Activated CD8-positive, alpha-beta memory T cell treated with anti-CD3 and anti-CD28 coated beads, Interleukin-2, amount 50 U/mL, for 4 hours (primary cell): ENCODE measurements around the gene LRRC36.

Experiments
- DNase-seq: peaks from one replicate; pipeline ENCODE4 v3.0.0-alpha.2; 2020

LRRC36 gene

GRCh38 chr16:67296420-67296819, 30.2 kb upstream of the LRRC36 start:
- no peak for DNase-seq

DNA sequence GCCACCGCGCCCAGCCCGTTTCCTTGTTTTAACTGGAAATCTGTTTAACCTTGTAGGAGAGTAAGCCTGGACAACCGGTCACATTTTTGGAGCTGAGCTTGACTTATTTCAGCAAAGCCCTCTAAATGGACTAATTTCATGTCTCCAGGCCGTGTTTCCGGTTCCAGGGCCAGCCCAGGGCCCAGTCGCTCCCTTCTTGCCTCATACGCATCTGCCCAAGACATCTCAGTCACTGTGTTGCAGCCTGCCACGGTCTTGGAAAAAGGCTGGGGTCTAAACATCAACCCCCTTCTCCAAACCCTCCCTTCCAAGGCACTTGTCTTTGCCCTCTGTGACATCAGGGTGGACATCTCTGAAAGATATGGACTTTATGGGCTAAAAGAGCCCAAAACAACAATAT, 28.3 kb upstream of the LRRC36 start:
- no peak for DNase-seq

DNA sequence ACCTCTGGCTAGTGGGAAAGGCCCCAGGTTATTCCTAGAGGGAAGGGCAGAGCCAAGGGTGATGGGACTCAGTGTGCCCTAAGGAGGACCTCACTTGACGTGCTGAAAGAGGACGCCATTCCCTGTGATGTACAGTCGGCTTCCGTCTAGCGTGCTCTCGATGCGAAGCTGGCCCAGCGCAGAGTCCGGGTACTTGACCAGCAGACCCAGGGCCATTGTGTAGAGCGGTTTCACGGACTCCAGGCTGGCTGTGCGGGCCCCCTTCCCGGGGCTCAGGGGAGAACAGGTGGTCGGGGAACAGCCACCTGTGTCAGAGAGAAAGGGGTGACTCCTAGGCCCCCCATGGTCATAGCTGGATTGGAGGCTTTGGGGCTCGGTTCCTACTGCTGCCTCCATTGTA, 27.3 kb upstream of the LRRC36 start:
- DNase-seq: no peak

GRCh38 chr16:67301080-67301782, 25.4 kb upstream of the LRRC36 start:
- DNase-seq: no peak

DNA sequence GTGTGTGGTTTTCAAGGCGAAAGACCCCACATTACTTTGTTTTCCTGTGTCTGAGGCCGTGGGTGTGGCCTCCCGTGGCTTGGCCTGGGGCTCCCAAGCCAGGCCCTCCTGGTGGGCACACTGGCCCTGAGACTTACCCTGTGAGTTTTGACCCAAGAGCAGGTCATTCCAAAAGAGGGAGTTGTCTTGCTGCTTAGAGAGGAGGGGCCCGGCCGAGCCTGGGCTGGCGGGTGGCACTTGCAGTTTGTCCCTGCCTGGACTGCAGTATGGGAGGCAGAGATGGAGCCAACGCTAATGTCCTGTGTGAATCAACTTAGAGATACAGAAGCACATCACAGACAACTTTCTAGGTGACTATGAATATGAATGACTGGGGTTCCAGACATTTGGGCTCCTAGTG, 24.5 kb upstream of the LRRC36 start:
- no peak for DNase-seq

- no peak for DNase-seq
Measured at GRCh38 chr16:67302970-67303369, 23.6 kb upstream of the LRRC36 start.

- DNase-seq: no peak
Measured at GRCh38 chr16:67304020-67304419, 22.6 kb upstream of the LRRC36 start.

- no peak for DNase-seq
Measured at GRCh38 chr16:67305216-67306071, 21.2 kb upstream of the LRRC36 start.

GRCh38 chr16:67310561-67310960, 16.1 kb upstream of the LRRC36 start:
- DNase-seq: no peak

GRCh38 chr16:67311607-67312488, 14.8 kb upstream of the LRRC36 start:
- DNase-seq: peak; percentile 43

DNA sequence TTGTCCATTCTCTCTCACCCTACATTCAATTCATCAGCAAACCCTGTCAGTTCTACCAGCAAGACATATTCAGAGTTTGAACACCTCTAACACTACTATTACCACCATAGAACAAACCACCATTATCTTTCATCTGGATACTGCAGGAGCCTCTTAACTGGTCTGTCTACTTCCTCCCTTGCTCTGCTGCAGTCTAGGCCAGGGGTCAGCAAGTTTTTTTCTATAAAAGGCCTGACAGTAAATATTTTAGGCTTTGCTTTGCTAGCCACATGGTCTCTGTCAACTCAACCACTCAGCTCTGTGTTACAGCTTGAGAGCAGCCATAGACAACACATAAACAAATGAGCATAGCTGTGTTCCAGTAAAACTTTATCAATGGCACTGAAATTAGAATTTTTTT, 13.9 kb upstream of the LRRC36 start:
- DNase-seq: no peak

- no peak for DNase-seq
Measured at GRCh38 chr16:67317853-67318252, 8.8 kb upstream of the LRRC36 start.

DNA sequence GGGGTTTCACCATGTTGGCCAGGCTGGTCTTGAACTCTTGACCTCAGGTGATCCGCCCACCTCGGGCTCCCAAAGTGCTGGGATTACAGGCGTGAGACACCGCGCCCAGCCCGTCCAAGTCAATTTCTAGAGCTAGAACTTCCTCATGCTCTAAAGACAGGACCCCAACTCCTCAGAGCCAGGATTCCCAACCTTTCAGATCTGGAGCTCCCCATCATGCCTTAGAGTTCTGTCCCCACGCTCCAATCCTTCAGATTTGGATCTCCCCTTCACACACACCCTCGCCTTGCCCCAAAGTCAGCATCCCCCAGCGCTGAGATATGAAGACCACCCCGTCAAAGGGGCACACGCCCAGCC, 522 bp upstream of the LRRC36 start:
- DNase-seq: no peak

- DNase-seq: no peak
Measured at GRCh38 chr16:67327743-67328142, 1.1 kb downstream of the LRRC36 start.

DNA sequence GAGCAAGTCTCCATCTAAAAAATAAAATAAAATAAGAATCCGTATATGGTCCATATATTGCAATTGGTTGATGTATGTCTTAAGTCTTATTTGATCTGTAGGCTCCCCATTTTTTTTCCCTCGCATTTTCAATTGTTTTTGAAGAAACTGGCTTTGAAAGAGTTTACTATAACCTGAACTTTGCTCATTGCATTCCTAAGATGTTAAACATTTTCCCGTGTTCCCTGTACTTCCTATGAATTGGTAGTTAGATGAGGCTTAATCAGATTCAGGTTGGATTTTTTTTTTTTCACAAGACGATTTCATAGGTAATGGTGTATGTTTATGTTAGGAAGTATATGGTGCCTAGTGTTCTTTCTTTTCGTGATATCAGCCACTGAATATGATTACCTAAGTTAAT, 3.3 kb downstream of the LRRC36 start:
- DNase-seq: no peak

DNA sequence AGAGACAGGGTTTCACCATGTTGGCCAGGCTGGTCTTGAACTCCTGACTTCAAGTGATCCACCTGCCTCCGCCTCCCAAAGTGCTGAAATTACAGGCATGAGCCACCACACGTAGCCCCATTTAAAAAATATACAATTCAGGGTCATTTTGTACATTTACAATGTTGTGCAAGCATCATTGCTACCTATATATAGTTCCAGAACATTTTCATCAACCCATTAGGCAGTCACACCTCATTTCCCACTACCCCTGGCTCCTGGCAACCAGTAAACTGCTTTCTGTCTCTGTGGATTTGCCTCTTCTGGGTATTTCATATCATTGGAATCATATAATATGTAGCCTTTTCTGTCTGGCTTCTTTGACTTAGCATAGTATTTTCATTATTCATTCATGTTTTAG, 6.7 kb downstream of the LRRC36 start:
- no peak for DNase-seq

- DNase-seq: no peak
Measured at GRCh38 chr16:67336116-67336515, 9.5 kb downstream of the LRRC36 start.

GRCh38 chr16:67336648-67337047, 10.0 kb downstream of the LRRC36 start:
- no peak for DNase-seq

DNA sequence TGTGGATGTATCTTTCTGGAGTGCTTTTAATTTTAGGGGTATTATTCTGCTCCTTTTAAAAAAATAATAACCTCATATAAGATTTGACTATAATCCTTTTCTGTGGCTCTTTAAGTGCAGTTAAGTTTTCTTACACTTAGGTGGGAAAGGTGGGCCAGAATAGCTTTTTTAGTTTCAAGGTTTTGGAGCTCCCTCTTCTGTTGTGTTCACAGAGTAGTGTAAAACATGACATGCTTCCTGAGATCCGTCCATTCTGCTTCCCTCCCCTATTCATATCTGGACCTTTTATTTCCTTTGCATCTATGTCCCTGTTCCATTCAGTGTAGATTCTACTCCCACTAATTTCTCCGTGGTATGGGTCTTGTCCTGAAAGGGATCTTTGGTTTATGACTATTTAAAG, 12.8 kb downstream of the LRRC36 start:
- no peak for DNase-seq

GRCh38 chr16:67341250-67341649, 14.6 kb downstream of the LRRC36 start:
- no peak for DNase-seq

GRCh38 chr16:67342616-67343015, 16.0 kb downstream of the LRRC36 start:
- DNase-seq: no peak

DNA sequence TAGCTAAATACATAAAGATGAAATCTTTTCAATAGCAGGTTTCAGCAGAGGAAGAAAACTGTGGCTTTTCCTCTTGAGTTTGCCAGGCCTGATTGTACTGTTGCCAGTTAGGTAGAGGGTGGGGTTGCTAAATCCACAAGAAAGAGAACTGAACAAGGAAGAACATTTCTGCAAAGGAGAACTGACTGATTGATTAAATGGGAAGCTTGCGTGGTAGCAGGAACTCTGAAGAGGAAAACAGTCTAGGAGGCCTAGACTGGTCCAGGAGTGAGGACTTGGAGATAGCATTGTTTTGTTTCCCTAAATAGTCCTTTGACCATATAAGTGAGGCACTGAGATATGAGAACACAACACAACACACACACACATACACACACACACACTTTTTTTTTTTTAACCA, 18.8 kb downstream of the LRRC36 start:
- DNase-seq: no peak

- no peak for DNase-seq
Measured at GRCh38 chr16:67346341-67346740, 19.7 kb downstream of the LRRC36 start.

DNA sequence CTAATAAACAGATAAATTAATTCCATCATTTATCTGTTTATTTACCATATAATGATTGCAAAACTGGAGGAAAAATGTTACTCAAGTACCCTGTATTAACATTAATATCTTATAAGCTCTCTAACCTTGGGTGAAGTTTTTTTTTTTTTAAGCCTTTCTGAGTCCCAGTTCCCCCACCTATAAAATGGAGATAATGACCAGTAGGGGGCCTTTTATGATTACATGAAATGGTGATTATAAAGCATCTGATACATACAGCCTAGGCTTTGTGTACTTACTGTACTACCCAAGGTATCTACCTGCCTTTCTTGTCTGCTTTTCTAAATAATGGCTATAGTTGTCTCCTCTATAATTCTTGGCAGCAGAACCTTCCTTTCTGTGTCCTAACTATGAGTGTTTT, 22.6 kb downstream of the LRRC36 start:
- DNase-seq: no peak
